SU-DHL-6 (cell line): ENCODE results near the gene MXD4.

Experiments used
- EZH2phosphoT487 ChIP-seq: fragments of 200-600 bp; sonication (generic), shearing (Covaris generic); conservative IDR thresholded peaks from 2 replicates; pipeline ENCODE4 v1.6.1; 2018; ENCODE audit warnings: mild to moderate bottlenecking, antibody characterized with exemption, low read length, moderate library complexity, mixed read lengths
- TF ChIP-seq, protein P1 (sequence below): fragments of 200-600 bp; sonication (generic); IDR thresholded peaks from one replicate; pipeline ENCODE4 v1.5.1; 2017; ENCODE audit warnings: antibody characterized with exemption, mild to moderate bottlenecking, low read length, moderate library complexity; ENCODE audit not compliant: insufficient read depth, poor library complexity, severe bottlenecking

DNA sequence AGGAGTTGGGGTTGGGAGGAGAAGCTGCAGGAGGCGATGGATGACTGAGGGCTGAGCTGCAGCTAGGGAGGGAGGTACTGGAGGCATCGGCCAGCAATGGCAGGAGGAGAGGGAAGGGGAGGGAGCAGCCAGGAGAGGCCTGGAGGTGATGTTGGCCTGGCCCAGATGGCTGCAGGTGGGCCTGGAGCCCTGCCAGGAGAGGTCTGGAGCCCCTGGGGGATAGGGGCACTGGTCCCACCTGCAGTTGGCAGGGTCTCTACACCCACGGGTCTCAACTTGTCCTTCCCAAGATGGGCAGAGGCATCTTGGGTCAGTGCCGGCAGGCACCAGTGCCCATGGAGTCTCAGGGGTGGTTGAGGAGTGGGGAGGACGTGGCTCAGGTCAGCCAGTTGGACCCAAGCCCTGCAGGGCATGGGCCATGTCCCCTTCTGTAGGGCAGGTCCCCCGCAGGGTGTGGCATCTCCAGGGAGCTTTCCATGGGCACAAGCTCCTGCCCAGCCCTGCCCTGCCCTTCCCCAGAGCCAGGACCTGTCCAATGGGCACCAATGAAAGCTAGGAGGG lies 2.7 kb upstream of the MXD4 start:
- TF ChIP-seq, protein P1, sequence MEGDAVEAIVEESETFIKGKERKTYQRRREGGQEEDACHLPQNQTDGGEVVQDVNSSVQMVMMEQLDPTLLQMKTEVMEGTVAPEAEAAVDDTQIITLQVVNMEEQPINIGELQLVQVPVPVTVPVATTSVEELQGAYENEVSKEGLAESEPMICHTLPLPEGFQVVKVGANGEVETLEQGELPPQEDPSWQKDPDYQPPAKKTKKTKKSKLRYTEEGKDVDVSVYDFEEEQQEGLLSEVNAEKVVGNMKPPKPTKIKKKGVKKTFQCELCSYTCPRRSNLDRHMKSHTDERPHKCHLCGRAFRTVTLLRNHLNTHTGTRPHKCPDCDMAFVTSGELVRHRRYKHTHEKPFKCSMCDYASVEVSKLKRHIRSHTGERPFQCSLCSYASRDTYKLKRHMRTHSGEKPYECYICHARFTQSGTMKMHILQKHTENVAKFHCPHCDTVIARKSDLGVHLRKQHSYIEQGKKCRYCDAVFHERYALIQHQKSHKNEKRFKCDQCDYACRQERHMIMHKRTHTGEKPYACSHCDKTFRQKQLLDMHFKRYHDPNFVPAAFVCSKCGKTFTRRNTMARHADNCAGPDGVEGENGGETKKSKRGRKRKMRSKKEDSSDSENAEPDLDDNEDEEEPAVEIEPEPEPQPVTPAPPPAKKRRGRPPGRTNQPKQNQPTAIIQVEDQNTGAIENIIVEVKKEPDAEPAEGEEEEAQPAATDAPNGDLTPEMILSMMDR = no peak
- TF ChIP-seq EZH2phosphoT487 = no peak
